Measurements from ENCODE around the gene CCL7.
"Not testable (repeated sequence)": the region's sequence is repeated elsewhere in the genome, so short reads cannot be mapped to it uniquely, and the experiment has no call there.

The CCL7 gene

DNA sequence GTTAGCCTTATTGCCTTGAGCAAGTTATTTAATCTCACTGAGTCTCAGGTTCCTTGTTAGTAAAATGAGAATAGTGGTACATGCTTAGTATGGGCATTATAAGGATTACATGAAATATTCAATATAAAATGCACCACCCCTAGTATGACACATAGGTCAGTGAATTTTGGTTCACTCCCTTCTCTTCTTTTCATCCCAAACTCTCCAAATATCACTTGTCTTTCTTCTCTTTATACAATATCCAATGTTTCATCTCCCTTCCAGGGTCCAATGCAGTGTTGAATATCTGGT, 43.3 kb upstream of the CCL7 start:
- TF ChIP-seq, protein P1, sequence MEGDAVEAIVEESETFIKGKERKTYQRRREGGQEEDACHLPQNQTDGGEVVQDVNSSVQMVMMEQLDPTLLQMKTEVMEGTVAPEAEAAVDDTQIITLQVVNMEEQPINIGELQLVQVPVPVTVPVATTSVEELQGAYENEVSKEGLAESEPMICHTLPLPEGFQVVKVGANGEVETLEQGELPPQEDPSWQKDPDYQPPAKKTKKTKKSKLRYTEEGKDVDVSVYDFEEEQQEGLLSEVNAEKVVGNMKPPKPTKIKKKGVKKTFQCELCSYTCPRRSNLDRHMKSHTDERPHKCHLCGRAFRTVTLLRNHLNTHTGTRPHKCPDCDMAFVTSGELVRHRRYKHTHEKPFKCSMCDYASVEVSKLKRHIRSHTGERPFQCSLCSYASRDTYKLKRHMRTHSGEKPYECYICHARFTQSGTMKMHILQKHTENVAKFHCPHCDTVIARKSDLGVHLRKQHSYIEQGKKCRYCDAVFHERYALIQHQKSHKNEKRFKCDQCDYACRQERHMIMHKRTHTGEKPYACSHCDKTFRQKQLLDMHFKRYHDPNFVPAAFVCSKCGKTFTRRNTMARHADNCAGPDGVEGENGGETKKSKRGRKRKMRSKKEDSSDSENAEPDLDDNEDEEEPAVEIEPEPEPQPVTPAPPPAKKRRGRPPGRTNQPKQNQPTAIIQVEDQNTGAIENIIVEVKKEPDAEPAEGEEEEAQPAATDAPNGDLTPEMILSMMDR (conservative IDR thresholded peaks at IDR 0.05; ENCODE audit: low read depth): no peak
- no peak overlapping the region for H3K27ac ChIP-seq
- ChIA-PET POLR2A (ENCODE audit: low non-redundant PET) (no interaction called here), CTCF (no interaction called here)
- no peak for DNase-seq (ENCODE audit: low spot score)

DNA sequence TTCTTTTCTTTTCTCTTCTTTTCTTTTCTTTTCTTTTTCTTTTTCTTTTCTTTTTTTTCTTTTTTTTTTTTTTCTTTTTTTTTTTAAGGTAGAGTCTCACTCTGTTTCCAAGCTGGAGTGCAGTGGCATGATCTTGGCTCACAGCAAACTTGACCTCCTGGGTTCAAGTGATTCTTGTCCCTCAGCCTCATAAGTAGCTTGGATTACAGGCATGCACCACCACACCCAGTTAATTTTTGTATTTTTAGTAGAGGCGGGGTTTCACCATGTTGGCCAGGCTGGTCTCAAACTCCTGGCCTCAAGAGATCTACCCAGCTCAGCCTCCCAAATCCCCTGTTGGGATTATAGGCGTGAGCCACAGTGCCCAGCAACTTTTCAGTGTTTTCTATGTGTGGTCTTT, 42.7 kb upstream of the CCL7 start:
- DNase-seq (ENCODE audit: low spot score); CTCF ChIA-PET; H3K27ac ChIP-seq; POLR2A ChIA-PET (ENCODE audit: low non-redundant PET): not testable (repeated sequence)

DNA sequence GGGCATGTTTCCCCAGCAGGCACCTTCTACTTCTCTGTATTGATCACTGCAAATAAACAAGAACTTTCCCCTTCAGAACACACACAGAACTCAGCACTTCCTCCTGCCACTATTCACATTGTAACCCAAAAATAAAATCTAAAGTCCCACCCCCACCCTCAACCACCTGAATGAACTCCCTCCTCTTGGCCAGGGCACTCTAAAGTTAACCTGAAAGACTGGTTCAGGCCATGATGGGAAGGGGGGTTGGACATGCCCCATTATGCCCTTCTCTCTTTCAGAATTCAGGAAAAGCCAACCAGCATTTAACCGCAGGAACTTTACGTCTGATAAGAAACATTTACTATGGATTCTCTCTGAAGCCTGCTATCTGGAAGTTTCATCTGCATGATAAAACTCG, 42.3 kb upstream of the CCL7 start:
- ChIA-PET CTCF (no interaction called here), POLR2A (ENCODE audit: low non-redundant PET) (no interaction called here)
- TF ChIP-seq, protein P1 (conservative IDR thresholded peaks at IDR 0.05; ENCODE audit: low read depth): no peak
- no peak overlapping the region for H3K27ac ChIP-seq
- DNase-seq (ENCODE audit: low spot score): no peak

DNA sequence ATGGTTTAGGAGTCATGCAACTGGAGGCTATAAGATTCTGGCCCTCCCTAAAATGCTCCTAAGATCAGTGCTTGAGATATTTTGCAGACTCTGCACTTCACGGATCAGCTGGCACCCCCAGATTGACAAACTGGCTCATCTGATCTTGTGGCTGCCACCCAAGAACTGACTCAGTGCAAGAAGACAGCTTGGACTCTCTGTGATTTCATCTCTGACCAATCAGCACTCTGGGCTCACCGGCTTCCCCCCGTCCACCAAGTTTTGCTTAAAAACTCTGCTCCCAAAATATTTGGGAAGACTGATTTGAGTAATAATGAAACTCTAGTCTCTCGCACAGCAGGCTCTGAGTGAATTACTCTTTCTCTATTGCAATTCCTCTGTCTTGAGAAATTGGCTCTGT, 41.2 kb upstream of the CCL7 start:
- no peak for DNase-seq (ENCODE audit: low spot score)
- TF ChIP-seq, protein P1 (conservative IDR thresholded peaks at IDR 0.05; ENCODE audit: low read depth): no peak
- CTCF ChIA-PET: no interaction called here
- POLR2A ChIA-PET (ENCODE audit: low non-redundant PET): no interaction called here
- no peak overlapping the region for H3K27ac ChIP-seq

DNA sequence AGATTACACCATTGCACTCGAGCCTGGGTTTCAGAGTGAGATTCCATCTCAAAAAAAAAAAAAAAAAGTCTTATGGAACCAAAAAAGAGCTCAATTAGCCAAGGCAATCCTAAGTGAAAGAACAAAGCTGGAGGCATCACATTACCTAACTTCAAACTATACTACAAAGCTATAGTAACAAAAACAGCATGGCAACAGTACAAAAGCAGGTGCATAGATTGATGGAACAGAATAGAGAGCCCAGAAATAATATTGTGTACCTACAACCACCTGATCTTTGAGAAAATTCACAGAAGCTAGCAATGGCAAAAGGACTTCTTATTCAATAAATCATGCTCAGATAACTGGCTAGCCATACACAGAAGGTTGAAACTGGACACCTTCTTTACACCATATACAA, 39.7 kb upstream of the CCL7 start:
- TF ChIP-seq, protein P1 (conservative IDR thresholded peaks at IDR 0.05; ENCODE audit: low read depth): no peak
- H3K27ac ChIP-seq: no peak overlapping the region
- ChIA-PET CTCF (interaction anchor here (0.7 to 1.1 kb wide), 2 partner anchors 12 to 131 kb away, joined by 5 to 10 read pairs; no protein-coding TSS in a partner anchor), POLR2A (ENCODE audit: low non-redundant PET) (no interaction called here)
- DNase-seq (ENCODE audit: low spot score): no peak

DNA sequence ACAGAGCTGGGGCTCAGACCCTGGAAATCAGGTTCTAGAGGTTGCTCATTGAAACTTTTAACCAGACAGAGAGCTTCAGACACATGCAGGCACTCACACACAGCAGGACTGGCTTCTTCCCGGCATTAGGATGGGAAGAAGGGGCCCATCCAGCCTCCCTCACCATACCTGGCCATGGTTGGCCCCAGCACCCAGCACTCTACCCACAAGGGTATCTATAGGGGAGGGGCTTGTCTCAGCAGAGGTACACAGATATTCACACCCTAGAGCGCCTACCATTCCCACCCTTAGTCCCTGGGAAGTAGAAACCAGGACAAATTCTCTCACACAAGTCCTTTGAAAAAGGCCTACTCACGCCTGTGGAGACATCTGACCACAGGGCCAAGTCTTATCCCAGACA, 35.4 kb upstream of the CCL7 start:
- CTCF ChIA-PET: no interaction called here
- no peak for DNase-seq (ENCODE audit: low spot score)
- POLR2A ChIA-PET (ENCODE audit: low non-redundant PET): no interaction called here
- no peak overlapping the region for H3K27ac ChIP-seq
- TF ChIP-seq, protein P1 (conservative IDR thresholded peaks at IDR 0.05; ENCODE audit: low read depth): no peak

DNA sequence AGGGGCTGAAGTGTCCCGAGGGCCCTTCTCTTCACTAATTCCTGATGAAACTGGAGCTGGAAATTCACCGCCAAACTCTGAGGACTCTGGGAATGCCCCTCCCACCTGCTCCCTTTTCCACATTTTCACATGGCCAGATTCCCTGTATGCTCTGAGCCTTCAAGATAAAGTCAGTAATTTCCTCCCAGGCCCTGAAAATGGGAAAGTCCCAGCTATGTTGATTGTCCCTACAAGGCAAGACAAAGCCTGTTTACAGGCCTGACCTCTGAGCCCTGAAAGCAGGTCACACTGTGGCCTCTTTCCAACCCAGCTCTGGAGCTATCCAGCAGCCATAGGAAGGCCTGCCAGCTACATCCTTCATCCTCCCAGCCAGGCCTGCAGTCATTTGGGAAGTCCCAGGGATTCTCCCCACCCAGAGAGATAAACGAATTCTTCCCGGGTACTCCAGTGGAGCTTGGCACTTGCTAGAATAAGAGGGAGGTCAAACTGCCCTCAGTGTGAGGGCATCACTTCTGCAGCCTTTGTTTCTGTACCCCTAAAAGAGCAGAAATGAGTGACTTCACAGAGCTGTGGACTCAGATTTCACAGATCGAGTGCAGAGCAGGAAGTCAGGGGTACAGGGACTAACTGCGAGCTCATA, 34.5 kb upstream of the CCL7 start:
- ChIA-PET CTCF (interaction anchor here (0.8 kb wide), 1 partner anchor 126 kb away, joined by 3 read pairs; no protein-coding TSS in a partner anchor), POLR2A (ENCODE audit: low non-redundant PET) (no interaction called here)
- H3K27ac ChIP-seq: no peak overlapping the region
- TF ChIP-seq, protein P1 (conservative IDR thresholded peaks at IDR 0.05; ENCODE audit: low read depth): no peak
- no peak for DNase-seq (ENCODE audit: low spot score)

Data from RWPE1 (cell line).